Keratinocyte (primary cell): ENCODE results near the gene ITGAD. TPM values are rescaled to one million over a fixed set of nuclear protein-coding genes. Genes with fewer than 3 reads are reported as not detected.

Experiments
- DNase-seq: peaks from one replicate; pipeline ENCODE4 v3.0.0-alpha.2; 2011; ENCODE audit warnings: low read depth, missing footprints, low spot score
- FAIRE-seq: peaks from 2 replicates; lab custom pipeline; 2011; peaks lifted over from hg19 to GRCh38; lab: Jason Lieb, UNC
- H2AFZ ChIP-seq: 2 replicates; pipeline ENCODE4 v1.6.0; 2012; ENCODE audit warnings: low read length, control low read depth, inconsistent platforms; ENCODE audit not compliant: control insufficient read depth
- H3K27ac ChIP-seq: 2 replicates; pipeline ENCODE4 v1.5.1; 2011; ENCODE audit warnings: low read length; ENCODE audit not compliant: control insufficient read depth, insufficient read depth
- H3K27me3 ChIP-seq: 3 replicates; pipeline ENCODE4 v1.6.0; 2011; ENCODE audit warnings: low read length; ENCODE audit not compliant: control insufficient read depth, insufficient read depth; ENCODE audit errors: extremely low read depth
- H3K36me3 ChIP-seq, 2 experiments: 2 replicates in 1 of 2; 3 replicates in 1 of 2; pipeline ENCODE4 v1.5.1; 2011; ENCODE audit warnings: low read length in 2 of 2, mild to moderate bottlenecking in 1 of 2; ENCODE audit not compliant: control insufficient read depth in 2 of 2, insufficient read depth in 2 of 2; ENCODE audit errors: extremely low read depth in 1 of 2
- H3K4me1 ChIP-seq: 3 replicates; pipeline ENCODE4 v1.5.1; 2011; ENCODE audit warnings: low read length; ENCODE audit not compliant: control insufficient read depth, insufficient read depth; ENCODE audit errors: extremely low read depth
- H3K4me2 ChIP-seq: 3 replicates; pipeline ENCODE4 v1.6.0; 2011; ENCODE audit warnings: low read depth, low read length; ENCODE audit not compliant: control insufficient read depth, insufficient read depth; ENCODE audit errors: extremely low read depth
- H3K4me3 ChIP-seq, 3 experiments: fragments of 200-600 bp in 1 of 3; sonication (generic) in 1 of 3; 2 replicates in 2 of 3; 3 replicates in 1 of 3; pipeline ENCODE4 v1.5.1; 2011 to 2016; ENCODE audit warnings: low read length in 3 of 3, mild to moderate bottlenecking in 3 of 3, control low read depth in 2 of 3, inconsistent platforms in 1 of 3, low read depth in 1 of 3, mixed read lengths in 1 of 3, mixed run types in 1 of 3, moderate library complexity in 1 of 3; ENCODE audit not compliant: control insufficient read depth in 2 of 3, insufficient read depth in 2 of 3; ENCODE audit errors: extremely low read depth in 1 of 3
- H3K79me2 ChIP-seq: 2 replicates; pipeline ENCODE4 v1.6.0; 2012; ENCODE audit warnings: low read length; ENCODE audit not compliant: control insufficient read depth, insufficient read depth
- H3K9ac ChIP-seq: 3 replicates; pipeline ENCODE4 v1.6.0; 2011; ENCODE audit warnings: low read length; ENCODE audit not compliant: control insufficient read depth, insufficient read depth; ENCODE audit errors: extremely low read depth
- H3K9me1 ChIP-seq: 3 replicates; pipeline ENCODE4 v1.6.0; 2011; ENCODE audit warnings: low read length; ENCODE audit not compliant: control insufficient read depth, insufficient read depth; ENCODE audit errors: extremely low read depth
- H3K9me3 ChIP-seq: 2 replicates; pipeline ENCODE4 v1.5.1; 2012; ENCODE audit warnings: low read depth, low read length; ENCODE audit not compliant: control insufficient read depth
- H4K20me1 ChIP-seq: 3 replicates; pipeline ENCODE4 v1.6.0; 2011; ENCODE audit warnings: low read length; ENCODE audit not compliant: control insufficient read depth, insufficient read depth; ENCODE audit errors: extremely low read depth
- EZH2 ChIP-seq: IDR thresholded peaks from one replicate; pipeline ENCODE4 v1.6.1; 2012; ENCODE audit warnings: inconsistent platforms, mild to moderate bottlenecking, low read length, moderate library complexity
- dilution Hi-C: fragments of 300-500 bp; cut with MboI; formaldehyde crosslinking; loops from one replicate; pipeline ENCODE4 v1.7.0; 2020; ENCODE audit warnings: low sequenced_read_pairs; ENCODE audit not compliant: extremely low pct_ligation_motif_present
- polyA plus RNA-seq, 5 experiments: library from polyadenylated mRNA; depleted of rRNA in 3 of 5; stranded (reverse) in 3 of 5; stranded (forward) in 1 of 5; unstranded in 1 of 5; fragments of >200 nt; gene quantifications; 1 replicate in 1 of 5; 2 replicates in 3 of 5; 3 replicates in 1 of 5; pipeline versions ENCODE4 v1.2.1 to v1.2.3, GENCODE V29; 2011 to 2012; ENCODE audit warnings: missing spikeins in 2 of 5, low read depth in 1 of 5, low replicate concordance in 1 of 5
- TF ChIP-seq, protein P1 (sequence below), 3 experiments: IDR thresholded peaks in 1 of 3; conservative IDR thresholded peaks in 1 of 3; optimal IDR thresholded peaks in 1 of 3; 2 replicates in 2 of 3; 3 replicates in 1 of 3; pipeline versions ENCODE3 to v1.5.1; 2011; ENCODE audit warnings: low read length in 3 of 3, mild to moderate bottlenecking in 3 of 3, moderate library complexity in 2 of 3, control low read depth in 1 of 3, inconsistent platforms in 1 of 3; ENCODE audit not compliant: insufficient read depth in 2 of 3; ENCODE audit errors: extremely low read depth in 1 of 3

ITGAD gene
- polyA plus RNA-seq, 1 donor (not counting 4 experiments of a cell fraction or from before 2014, with no cell fraction given) = not detected

GRCh38 chr16:31402687-31403086 is 9.6 kb downstream of the ITGAD start:
- dilution Hi-C loops = no loop called here
- Histone ChIP-seq H3K27me3 (no peaks in the 10 kb centered on the region), H3K4me2 (no peak overlapping the region), H3K36me3 (no peaks in the 10 kb centered on the region), H3K9me3 (no peaks in the 10 kb centered on the region), H3K9ac (no peak overlapping the region), H3K4me3 (no peak overlapping the region), H4K20me1 (no peaks in the 10 kb centered on the region), H2AFZ (no peak overlapping the region), H3K4me1 (no peaks in the 10 kb centered on the region), H3K27ac (no peak overlapping the region), H3K79me2 (no peaks in the 10 kb centered on the region), H3K9me1 (no peaks in the 10 kb centered on the region)
- FAIRE-seq (no peak), DNase-seq (no peak)
- TF ChIP-seq, protein P1, sequence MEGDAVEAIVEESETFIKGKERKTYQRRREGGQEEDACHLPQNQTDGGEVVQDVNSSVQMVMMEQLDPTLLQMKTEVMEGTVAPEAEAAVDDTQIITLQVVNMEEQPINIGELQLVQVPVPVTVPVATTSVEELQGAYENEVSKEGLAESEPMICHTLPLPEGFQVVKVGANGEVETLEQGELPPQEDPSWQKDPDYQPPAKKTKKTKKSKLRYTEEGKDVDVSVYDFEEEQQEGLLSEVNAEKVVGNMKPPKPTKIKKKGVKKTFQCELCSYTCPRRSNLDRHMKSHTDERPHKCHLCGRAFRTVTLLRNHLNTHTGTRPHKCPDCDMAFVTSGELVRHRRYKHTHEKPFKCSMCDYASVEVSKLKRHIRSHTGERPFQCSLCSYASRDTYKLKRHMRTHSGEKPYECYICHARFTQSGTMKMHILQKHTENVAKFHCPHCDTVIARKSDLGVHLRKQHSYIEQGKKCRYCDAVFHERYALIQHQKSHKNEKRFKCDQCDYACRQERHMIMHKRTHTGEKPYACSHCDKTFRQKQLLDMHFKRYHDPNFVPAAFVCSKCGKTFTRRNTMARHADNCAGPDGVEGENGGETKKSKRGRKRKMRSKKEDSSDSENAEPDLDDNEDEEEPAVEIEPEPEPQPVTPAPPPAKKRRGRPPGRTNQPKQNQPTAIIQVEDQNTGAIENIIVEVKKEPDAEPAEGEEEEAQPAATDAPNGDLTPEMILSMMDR (optimal IDR thresholded peaks at IDR 0.05 in 1 of 3, IDR thresholded peaks at IDR 0.05 in 1 of 3, conservative IDR thresholded peaks at IDR 0.05 in 1 of 3; ENCODE audit: extremely low read depth in 1 of 3, insufficient read depth in 2 of 3, low read length in 3 of 3) = no peak
- no peak for TF ChIP-seq EZH2

GRCh38 chr16:31403590-31404352 is 10.6 kb downstream of the ITGAD start:
- H3K4me2 ChIP-seq = no peak overlapping the region
- no peaks in the 10 kb centered on the region for H4K20me1 ChIP-seq
- no peak overlapping the region for H3K27ac ChIP-seq
- no peaks in the 10 kb centered on the region for H3K27me3 ChIP-seq
- H3K4me1 ChIP-seq = no peaks in the 10 kb centered on the region
- H3K9me1 ChIP-seq = no peaks in the 10 kb centered on the region
- H3K9me3 ChIP-seq = no peaks in the 10 kb centered on the region
- H2AFZ ChIP-seq = no peak overlapping the region
- dilution Hi-C loops = no loop called here
- TF ChIP-seq, protein P1 (optimal IDR thresholded peaks at IDR 0.05 in 1 of 3, IDR thresholded peaks at IDR 0.05 in 1 of 3, conservative IDR thresholded peaks at IDR 0.05 in 1 of 3; ENCODE audit: extremely low read depth in 1 of 3, insufficient read depth in 2 of 3, low read length in 3 of 3) = no peak
- TF ChIP-seq EZH2 = no peak
- H3K9ac ChIP-seq = no peak overlapping the region
- H3K4me3 ChIP-seq = no peak overlapping the region
- no peak for DNase-seq
- H3K79me2 ChIP-seq = no peaks in the 10 kb centered on the region
- FAIRE-seq = no peak
- H3K36me3 ChIP-seq = no peaks in the 10 kb centered on the region
